ENCODE results near the gene SLC38A6.
"Not testable (repeated sequence)": the region's sequence is repeated elsewhere in the genome, so short reads cannot be mapped to it uniquely, and the experiment has no call there.

The SLC38A6 gene

GRCh38 chr14:61051051-61051450 lies 70.0 kb downstream of the SLC38A6 start:
- DNase-seq (ENCODE audit: low read depth in 2 of 2), result no peak

- no peak for DNase-seq (ENCODE audit: low read depth in 2 of 2)
These were observed 70.6 kb downstream of the SLC38A6 start for GRCh38 chr14:61051621-61052020.

GRCh38 chr14:61063461-61063860 lies 82.4 kb downstream of the SLC38A6 start:
- DNase-seq (ENCODE audit: low read depth in 2 of 2), result no peak

- no peak for DNase-seq (ENCODE audit: low read depth in 2 of 2)
These were observed 83.2 kb downstream of the SLC38A6 start for GRCh38 chr14:61064210-61064609.

- no peak for DNase-seq (ENCODE audit: low read depth in 2 of 2)
These were observed 83.8 kb downstream of the SLC38A6 start for GRCh38 chr14:61064856-61065255.

GRCh38 chr14:61065656-61066055 lies 84.6 kb downstream of the SLC38A6 start:
- DNase-seq (ENCODE audit: low read depth in 2 of 2), result no peak

- not testable (repeated sequence) for DNase-seq (ENCODE audit: low read depth in 2 of 2)
These were observed 91.4 kb downstream of the SLC38A6 start for GRCh38 chr14:61072442-61072841.

GRCh38 chr14:61074852-61075251 lies 93.8 kb downstream of the SLC38A6 start:
- no peak for DNase-seq (ENCODE audit: low read depth in 2 of 2)

- no peak for DNase-seq (ENCODE audit: low read depth in 2 of 2)
These were observed 95.5 kb downstream of the SLC38A6 start for GRCh38 chr14:61076556-61076955.

GRCh38 chr14:61077437-61077836 lies 96.4 kb downstream of the SLC38A6 start:
- no peak for DNase-seq (ENCODE audit: low read depth in 2 of 2)

- DNase-seq (ENCODE audit: low read depth in 2 of 2), result no peak
These were observed 97.1 kb downstream of the SLC38A6 start for GRCh38 chr14:61077951-61078720.

- no peak for DNase-seq (ENCODE audit: low read depth in 2 of 2)
These were observed 99.6 kb downstream of the SLC38A6 start for GRCh38 chr14:61080591-61081010.

- DNase-seq (ENCODE audit: low read depth in 2 of 2), result no peak
These were observed 107.0 kb downstream of the SLC38A6 start for GRCh38 chr14:61088081-61088480.

GRCh38 chr14:61089126-61089750 lies 108.2 kb downstream of the SLC38A6 start:
- no peak for DNase-seq (ENCODE audit: low read depth in 2 of 2)

GRCh38 chr14:61090432-61091216 lies 109.6 kb downstream of the SLC38A6 start:
- no peak for DNase-seq (ENCODE audit: low read depth in 2 of 2)

- no peak for DNase-seq (ENCODE audit: low read depth in 2 of 2)
These were observed 110.7 kb downstream of the SLC38A6 start for GRCh38 chr14:61091657-61092273.

GRCh38 chr14:61098096-61098495 lies 117.1 kb downstream of the SLC38A6 start:
- not testable (repeated sequence) for DNase-seq (ENCODE audit: low read depth in 2 of 2)

GRCh38 chr14:61098721-61099120 lies 117.7 kb downstream of the SLC38A6 start:
- DNase-seq (ENCODE audit: low read depth in 2 of 2), result no peak

- DNase-seq (ENCODE audit: low read depth in 2 of 2), result no peak
These were observed 118.3 kb downstream of the SLC38A6 start for GRCh38 chr14:61099216-61099835.

- no peak for DNase-seq (ENCODE audit: low read depth in 2 of 2)
These were observed 120.9 kb downstream of the SLC38A6 start for GRCh38 chr14:61101803-61102548.
